DMS153 (cell line): ENCODE data around the gene OXSR1.
"Not testable (repeated sequence)": the region's sequence is repeated elsewhere in the genome, so short reads cannot be mapped to it uniquely, and the experiment has no call there.

Experiments used
- DNase-seq: peaks from one replicate; lab custom pipeline; 2025; lab: John Stamatoyannopoulos, UW

Gene OXSR1

DNA sequence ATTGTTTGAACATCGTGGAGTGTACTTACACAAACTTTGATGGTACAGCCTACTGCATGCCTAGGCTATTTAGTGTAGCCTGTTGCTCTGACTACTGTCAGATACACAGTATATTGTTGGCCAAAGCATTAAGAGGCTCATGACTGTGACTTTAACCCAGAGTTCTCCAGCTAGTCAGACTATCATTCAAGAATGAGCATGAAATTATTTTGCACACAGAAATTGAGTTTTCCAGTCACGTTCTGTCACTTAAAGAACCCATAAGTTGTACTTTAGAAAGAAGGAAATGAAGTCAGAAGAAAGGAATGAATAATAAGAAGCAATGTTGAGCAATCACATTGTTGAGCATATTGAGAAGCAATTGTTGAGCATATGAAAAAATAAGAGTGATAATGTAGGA, 62.7 kb downstream of the OXSR1 start:
- DNase-seq: no peak

DNA sequence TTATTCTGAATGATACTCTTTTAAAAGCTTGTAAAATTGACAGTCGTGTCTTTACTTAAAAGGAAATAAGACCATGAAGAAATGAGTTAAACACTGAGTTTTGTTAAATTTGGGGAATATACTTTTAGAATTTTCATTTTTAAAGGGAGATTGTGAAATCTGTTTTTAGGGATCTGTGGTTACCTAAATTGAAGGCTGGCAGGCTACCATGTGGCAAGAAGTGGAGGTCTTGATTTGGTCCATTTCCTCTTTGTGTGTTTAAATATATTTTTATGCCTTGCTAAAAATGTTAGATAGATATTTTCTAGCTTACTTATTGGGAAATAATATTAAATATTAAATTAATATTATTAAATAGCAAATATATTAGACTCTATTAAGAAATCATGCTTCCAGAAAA, 63.7 kb downstream of the OXSR1 start:
- DNase-seq: no peak

DNA sequence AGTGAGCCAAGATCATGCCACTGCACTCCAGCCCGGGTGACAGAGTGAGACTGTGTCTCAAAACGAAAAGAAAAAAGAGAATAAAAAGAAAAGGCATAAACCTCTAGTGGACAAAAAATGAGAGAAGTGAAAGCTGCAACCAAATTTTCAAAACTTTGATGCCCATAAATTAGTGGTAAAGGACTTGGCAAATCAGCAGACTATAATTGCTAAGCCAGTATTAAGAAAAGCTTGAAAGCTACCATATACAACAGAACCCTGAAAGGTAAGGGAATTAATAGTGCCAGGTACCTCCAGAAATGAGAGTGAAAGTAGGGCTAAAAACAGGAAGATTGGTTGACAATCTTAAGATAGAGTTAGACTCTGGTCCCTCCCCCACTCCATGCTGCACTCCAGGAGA, 67.4 kb downstream of the OXSR1 start:
- DNase-seq: no peak

DNA sequence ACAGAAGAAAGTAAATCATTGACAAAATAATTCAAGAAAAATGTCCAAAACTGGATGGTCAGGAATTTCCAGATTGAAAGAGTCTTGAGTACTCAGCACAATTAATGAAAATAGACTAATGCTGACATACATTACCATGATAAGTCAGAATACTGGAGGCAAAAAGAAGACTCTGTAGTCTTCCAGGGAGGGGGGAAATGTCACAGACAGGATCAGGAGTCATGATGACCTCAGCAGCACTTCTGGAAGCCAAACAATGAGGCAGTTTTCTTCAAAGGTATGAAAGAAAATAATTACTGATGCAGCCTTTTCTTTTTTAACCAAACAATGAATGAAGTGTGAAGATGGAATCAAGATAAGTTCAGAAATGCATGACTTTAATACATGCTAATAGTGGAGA, 70.1 kb downstream of the OXSR1 start:
- no peak for DNase-seq

DNA sequence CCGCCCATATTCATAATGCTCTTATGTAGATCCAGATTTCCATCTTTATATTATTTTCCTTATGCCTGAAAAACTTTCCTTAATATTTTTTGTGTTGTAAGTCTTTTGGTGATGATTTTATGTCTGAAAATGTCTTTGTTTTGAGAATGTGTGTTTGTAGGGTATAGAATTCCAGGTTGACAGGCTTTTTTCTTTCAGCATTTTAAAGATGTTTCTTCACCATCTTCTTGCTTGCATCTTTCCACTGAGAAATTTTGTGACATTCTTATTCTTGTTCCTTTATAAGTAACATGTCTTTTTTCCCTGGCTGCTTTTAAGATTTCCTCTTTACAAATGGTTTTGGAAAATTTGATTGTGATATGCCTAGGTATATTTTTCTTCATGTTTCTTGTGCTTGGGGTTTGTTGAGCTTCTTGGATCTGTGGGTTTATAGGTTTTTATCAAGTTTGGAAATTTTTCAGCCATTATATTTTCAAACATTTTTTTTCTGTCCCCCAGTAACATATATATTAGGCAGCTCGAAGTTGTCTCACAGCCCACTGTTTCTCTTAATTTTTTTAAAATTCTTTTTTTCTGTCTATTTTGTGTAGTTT, 73.2 kb downstream of the OXSR1 start:
- DNase-seq: no peak

DNA sequence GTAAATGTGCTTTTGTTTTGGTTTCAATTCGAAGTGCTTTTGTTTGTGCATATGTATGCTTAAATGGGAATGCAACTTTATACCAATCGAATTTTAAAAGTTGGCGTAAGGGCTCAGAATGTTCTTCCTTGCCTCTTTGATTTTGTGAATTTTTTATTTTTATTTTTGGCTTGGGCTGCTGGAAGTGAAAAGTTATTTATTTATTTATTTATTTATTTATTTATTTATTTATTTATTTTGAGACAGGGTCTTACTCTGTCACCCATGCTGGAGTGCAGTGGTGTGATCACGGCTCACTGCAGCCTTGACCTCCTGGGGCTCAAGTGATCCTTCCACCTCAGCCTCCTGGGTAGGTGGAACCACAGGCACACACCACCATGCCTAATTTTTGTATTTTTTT, 77.5 kb downstream of the OXSR1 start:
- DNase-seq: not testable (repeated sequence)

DNA sequence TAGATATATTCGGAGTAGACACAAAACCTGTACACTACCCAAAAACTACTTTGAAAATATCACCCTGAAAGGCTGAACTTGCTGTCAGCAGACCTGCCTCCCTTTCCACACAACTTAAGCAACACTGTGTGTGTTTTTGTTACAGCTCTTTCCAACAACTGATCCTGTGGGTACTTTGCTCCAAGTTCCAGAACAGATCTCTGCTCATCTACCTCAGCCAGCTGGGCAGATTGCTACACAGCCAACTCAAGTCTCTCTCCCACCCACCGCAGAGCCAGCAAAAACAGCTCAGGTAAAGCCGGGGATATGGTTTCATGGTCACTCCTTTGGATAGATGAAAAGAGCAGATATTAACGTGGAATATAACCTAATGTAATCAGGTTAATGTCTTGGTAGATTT, 80.6 kb downstream of the OXSR1 start:
- DNase-seq: no peak

DNA sequence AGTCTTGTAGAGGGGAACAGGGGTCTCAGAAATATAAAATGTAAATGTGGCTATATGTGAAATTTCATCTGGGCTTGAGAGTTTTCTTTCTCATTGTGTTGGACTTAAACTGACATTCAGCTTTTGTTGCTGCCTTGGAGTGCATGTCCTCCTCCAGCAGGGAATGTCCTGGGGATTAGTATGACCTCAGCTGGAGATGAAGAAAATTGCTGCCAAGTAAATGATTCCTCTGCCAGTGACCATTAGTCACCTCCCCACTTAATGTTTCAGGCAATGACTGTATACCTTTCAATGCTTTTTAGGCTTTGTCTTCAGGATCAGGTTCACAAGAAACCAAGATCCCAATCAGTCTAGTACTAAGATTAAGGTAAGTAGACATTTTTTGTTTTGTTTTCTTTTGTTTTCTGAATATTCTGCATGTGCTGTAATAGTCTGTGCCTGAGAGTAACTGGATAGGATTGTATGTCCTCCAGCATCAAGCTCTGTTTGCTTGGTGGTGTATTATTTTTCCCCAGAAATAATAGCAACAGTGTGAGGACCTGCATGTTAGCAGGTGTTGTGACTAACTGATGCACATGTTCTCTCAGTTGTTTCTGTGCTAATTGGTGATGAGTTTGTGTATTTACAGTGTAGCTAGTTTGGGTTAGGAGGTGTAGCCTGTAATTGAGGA, 82.2 kb downstream of the OXSR1 start:
- DNase-seq: no peak

DNA sequence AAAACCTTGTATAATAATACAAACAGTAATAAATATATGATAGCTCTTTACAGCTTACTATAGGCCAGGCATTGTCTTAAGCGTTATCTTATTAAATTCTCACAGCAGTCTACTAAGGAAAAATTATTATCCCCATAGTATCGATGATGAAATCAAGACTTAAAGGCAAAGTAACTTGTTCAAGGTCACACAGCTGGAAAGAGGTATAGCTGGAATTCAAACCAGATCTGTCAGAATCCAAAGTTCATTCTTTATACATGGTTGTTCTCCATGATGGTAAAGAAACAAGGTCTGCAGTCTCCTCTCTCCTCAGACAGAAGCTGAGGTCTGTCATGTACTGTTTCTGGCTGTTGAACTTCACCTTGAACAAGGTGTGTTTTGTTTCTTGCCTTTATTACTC, 84.9 kb downstream of the OXSR1 start:
- DNase-seq: no peak

DNA sequence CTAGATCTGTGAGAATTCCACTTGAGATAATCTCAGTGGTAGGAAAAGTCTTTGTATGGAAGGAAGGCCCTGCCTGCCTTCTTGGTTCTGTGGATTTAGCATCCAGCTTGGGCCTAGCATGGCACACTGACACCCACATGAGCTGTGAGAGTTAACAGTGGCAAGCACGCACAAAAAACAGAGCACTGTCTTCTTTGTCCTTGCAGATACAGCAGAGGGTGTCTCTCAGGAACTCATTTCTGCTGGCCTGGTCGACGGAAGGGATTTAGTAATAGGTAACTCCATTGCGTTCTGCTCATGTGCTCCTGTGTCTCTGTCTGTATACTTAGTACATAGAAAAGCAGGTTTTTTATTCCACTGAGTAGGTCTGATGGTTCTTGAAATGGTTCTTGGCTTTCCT, 85.9 kb downstream of the OXSR1 start:
- DNase-seq: no peak

DNA sequence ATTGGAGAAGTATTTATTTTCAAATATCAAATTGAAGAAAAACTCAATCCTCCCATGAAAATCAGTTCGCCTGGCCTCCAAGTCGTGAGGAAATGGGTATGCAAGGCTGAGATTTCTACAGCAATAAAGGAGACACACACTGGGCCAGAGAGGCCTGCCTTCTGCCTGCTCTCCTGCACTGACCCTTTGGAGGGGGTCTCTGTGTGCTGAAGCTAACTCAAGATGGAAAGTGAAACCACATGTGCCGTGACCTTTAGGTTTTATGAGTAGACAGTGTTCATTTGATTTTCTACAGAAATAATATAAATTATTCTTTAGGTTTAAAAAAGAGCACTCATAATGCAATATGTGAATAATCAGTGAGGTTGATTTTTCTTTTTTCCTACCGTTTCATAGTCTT, 88.4 kb downstream of the OXSR1 start:
- no peak for DNase-seq

DNA sequence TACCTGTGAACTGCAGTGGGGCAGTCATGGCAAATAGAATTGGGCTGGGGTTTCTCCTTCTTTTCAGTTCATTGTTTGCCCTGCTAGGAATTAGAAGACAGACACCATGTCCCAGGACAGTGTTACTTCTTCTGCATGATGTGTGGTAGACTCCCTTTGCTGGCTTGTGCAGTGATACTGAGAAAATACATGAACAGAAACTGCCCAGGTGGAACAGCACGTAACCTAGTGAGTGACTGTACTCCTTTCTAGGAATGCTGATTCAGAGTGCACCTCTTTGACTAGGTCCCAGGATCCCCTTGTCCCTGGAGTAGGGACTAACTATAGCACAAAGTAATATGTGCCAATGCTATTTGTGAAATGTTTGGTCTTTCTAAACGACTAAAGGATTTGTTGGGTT, 89.5 kb downstream of the OXSR1 start:
- DNase-seq: no peak

DNA sequence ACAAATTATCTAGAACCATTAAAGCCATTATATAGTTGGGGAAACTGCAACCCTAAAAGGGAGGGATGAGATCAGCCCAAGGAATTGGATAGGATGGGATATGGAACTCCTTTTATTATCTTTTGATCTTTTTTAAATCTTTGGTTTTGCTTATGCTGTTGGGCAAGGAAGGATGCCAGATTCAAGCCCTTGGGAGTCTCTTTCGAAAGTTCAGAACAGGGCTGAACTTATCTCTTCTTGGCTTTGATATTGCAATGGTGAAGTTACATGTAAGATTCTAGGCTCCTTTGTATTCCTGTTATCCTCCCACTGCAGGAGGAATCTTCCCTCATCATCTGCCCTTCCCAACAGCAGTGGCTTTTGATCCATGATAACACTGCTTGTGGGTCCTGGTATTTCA, 90.3 kb downstream of the OXSR1 start:
- no peak for DNase-seq

DNA sequence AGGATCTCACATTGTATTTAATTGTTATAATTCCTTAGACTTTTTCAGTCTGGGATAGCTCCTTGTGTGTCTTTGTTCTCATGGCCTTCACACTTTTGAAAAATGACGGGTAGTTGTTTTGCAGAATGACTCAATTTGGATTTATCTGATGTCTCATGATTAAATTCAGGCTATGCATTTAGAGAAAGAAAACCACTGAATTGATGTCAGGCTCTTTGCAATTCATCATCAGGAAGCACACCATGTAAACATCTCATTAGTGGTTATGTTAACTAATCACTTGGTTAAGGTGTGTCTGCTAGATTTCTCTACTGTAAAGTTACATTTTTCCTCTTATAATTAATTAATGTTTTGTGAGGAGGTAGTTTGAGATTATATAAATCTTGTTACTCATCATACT, 92.2 kb downstream of the OXSR1 start:
- DNase-seq: no peak

DNA sequence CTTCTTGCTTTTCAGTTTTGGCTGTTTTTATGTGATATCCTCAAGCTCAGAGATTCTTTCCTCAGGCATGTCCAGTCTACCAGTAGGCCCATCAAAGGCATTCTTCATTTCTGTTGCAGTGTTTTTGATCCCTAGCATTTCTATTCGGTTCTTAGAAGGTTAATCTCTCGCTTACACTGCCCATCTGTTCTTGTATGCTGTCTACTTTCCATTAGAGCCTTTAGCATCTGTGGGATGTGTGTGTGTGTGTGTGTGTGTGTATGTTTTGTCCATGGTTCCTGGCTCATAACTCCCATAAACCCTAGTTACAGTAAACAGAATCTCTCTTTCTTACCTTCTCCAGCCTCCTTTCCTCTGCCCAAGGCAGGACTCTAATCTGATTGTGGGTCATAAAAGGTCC, 95.1 kb downstream of the OXSR1 start:
- DNase-seq: no peak

DNA sequence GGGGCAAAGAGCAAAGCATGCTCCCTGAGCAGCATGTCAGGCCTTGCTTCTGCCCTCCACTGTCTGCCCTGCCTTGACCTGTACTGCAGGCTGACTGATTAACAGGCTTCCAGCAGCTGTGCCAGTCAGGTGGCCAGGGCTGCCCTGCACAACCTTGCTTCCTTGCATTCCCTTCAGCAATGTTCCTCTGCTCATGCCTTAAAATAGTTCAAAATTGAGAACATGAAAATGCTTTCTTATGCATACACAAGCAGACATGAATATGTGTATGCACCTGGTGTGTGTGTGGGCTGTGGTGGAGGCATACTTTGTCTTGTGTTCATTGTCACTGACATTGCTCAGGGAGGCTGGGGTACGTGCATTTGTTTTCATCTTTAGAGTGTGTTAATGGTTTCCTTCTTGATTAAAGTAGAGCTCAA, 99.0 kb downstream of the OXSR1 start:
- DNase-seq: no peak

DNA sequence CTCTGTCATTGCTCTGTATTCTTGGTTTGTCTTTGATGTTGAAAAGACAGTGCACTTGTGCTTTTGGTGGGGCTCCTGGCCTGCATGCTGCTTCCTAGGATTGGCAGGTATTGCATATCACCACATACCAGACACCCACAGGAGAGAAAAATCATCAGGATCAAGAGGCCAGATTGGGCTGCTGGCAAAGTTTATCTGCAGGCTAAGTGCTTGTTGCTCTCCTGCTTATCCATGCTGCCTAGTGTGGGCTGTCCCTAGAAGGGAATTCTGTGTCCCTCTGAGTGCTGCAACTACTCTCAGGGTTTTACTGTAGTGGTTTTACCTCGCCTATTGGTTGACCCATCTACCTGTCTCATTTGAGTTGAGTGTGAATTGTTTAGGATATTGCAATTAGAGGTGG, 99.4 kb downstream of the OXSR1 start:
- DNase-seq: no peak

DNA sequence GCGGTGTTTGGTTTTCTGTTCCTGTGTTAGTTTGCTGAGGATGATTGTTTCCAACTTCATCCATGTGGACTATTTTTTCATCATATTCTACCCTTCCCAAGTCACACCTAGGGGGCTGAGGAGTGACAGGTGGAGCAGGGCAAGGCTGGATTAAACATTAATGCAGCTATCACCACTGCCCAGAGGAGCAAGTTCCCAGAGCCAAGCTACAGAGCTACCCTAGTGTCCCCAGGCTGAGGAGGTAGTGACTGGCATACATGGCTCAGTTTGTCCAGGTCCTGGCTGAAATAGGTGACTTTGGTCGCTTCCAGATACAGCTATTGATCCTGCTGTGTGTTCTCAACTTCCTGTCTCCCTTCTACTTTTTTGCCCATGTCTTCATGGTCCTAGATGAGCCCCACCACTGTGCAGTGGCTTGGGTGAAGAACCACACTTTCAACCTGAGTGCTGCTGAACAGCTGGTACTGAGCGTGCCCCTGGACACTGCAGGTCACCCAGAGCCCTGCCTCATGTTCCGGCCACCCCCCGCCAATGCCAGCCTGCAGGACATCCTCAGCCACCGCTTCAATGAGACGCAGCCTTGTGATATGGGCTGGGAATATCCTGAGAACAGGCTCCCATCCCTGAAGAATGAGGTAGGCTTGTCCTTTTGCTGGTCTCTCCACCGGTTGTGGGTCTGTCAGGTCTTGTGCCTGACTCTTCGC, 100.4 kb downstream of the OXSR1 start, which contains the start of gene SLC22A13:
Gene SLC22A13, plus strand, starts transcription at position 209 of the 704 bp plus-strand sequence. Its CDS starts 49 bp downstream, at position 258.
- DNase-seq: no peak

DNA sequence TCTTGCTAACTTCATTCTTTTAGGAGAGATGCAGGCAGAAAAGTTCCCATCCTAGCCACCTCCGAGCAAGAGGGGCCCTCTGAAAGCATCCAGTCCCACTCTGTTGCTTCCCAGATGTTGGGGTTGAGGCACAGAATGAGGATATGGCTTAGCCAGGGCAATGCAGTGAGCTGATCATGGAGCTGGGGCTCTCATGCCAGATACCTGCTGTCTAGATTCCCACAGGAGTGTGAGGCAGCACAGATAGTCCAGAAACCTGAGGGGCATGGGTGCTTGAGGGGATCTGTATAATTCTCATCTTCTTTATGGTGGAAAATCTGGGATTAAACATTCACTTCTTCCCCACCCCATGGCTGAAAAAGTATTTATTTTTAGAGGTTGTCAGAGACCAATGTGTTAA, 101.5 kb downstream of the OXSR1 start:
- no peak for DNase-seq

DNA sequence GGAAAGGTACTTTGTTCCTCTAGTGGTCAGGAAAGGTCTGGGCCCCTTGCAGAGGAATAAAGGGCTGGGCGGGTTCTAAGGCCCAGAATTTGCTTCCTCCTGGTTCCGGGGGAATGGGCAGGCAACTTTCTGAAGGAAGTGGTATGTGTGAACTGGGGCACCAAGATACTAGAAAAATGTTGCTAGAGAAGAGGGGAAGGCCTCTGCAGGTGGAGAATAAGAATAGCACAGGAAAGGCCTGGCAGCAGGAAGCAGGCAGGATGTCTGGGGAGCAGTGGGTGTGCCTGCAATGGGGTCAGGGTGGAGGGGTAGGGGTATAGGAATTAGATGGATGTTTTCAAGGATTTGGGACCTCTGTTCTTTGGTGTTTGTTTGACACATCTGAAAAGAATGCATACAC, 102.3 kb downstream of the OXSR1 start:
- no peak for DNase-seq

DNA sequence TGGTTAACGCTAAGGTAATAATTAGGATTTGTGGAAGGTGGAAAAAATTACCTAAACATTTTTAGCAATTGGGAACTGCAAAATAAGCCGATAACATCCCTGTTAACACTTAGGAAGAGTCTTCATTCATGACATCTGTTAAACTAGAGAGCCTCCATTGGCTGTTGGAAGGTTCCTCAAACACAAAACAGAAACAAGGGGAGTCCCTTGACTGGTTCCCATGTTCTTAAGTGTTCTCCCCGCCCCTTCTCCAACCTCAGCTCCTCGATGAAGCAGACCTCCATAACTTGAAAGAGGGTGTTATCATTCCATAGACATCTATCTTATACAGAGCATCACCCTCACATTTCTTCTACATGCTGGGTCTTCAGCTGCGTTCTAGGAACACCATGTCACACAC, 102.8 kb downstream of the OXSR1 start:
- DNase-seq: no peak

DNA sequence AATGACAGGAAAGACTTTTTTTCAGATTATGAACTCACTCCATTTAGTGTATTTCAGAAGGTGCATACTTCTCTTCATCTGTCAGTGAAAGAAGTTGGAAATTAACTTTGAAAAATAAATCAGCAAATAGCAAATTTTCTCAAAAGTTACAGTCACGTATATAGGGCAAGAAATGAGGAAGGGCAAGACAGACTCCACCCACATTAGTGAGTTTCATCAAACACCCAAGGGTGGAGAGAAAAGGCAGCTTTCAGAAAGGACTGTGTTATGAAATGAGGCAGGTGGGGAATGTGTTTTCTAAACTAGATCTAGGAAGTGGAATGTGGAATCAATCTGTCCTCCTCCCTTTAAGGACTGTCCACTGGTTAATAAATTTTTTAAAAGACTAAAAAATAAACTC, 103.2 kb downstream of the OXSR1 start:
- DNase-seq: no peak

DNA sequence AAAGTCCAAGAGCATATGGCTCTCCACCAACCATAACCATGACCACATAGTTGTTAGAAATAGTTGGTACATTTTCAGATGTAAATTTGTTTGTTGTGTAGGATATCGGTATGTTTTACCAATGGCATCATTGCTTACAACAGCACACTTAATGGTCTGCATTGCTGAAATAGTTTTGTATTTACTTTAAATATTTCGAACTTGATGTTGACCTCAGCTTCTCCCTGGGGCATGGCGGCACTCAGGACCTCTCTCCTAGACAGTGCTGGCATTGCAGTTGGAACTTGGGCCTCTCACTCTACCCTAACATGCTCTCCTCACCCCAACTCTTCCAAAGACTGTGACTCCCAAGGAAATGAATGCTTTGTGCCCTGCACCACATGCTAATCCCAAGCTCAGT, 105.3 kb downstream of the OXSR1 start:
- DNase-seq: no peak

DNA sequence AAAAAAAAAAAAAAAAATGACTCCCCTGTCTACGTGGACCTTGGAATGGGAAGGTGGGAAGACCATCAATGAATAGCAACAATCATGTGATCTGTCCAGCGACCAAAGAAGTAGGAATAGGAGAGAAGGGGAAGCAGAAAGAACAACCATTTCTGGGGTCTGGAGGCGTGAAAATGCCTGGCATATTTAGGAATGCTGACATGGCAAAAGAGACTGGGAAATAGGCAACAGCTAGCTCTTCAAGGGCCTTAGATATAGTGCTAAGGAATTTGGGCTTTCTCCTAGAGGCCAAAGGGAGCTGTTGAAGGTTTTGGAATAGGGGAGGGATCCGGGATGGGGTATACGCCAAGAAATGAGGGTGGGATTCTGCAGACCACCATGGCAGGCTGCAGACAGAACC, 106.2 kb downstream of the OXSR1 start:
- no peak for DNase-seq
